GM18519 (cell line): ENCODE measurements around the gene RBBP9.
"Not testable (repeated sequence)": the region's sequence is repeated elsewhere in the genome, so short reads cannot be mapped to it uniquely, and the experiment has no call there.

ENCODE experiments used
- ATAC-seq: cut with Tn5 transposase; IDR thresholded peaks from one replicate; pipeline ENCODE4 v1.9.1; 2021; ENCODE audit warnings: mild to moderate bottlenecking, moderate library complexity; ENCODE audit not compliant: unreplicated experiment, low FRiP score

Gene RBBP9

GRCh38 chr20:18506744-18507143 is 9.7 kb upstream of the RBBP9 start:
- no peak for ATAC-seq

- ATAC-seq, result no peak
These were observed 7.5 kb upstream of the RBBP9 start for GRCh38 chr20:18504479-18505060.

- not testable (repeated sequence) for ATAC-seq
These were observed 4.6 kb upstream of the RBBP9 start for GRCh38 chr20:18501672-18502071.

- ATAC-seq, result no peak
These were observed 578 bp upstream of the RBBP9 start for GRCh38 chr20:18497603-18498002.

- no peak for ATAC-seq
These were observed 983 bp downstream of the RBBP9 start for GRCh38 chr20:18496042-18496441.

GRCh38 chr20:18488301-18488700 is 8.7 kb downstream of the RBBP9 start:
- no peak for ATAC-seq

GRCh38 chr20:18481596-18481995 is 15.4 kb downstream of the RBBP9 start:
- ATAC-seq, result no peak

GRCh38 chr20:18477821-18478220 is 19.2 kb downstream of the RBBP9 start:
- no peak for ATAC-seq

GRCh38 chr20:18477218-18477617 is 19.8 kb downstream of the RBBP9 start:
- no peak for ATAC-seq

- ATAC-seq, result peak; percentile 94
These were observed 29.9 kb downstream of the RBBP9 start, which contains the start of the genes DZANK1 and POLR3F for GRCh38 chr20:18466894-18467730. DZANK1 (minus strand) TSS chr20:18467030; CDS start chr20:18465358, 1,672 bp downstream. POLR3F (plus strand) TSS chr20:18467390; CDS start chr20:18467507, 117 bp downstream.

GRCh38 chr20:18466574-18466893 is 30.5 kb downstream of the RBBP9 start:
- ATAC-seq, result no peak

- no peak for ATAC-seq
These were observed 31.4 kb downstream of the RBBP9 start for GRCh38 chr20:18465536-18466200.

GRCh38 chr20:18456600-18456999 is 40.4 kb downstream of the RBBP9 start:
- ATAC-seq, result no peak

- ATAC-seq, result no peak
These were observed 53.1 kb downstream of the RBBP9 start for GRCh38 chr20:18443886-18444285.

- no peak for ATAC-seq
These were observed 56.6 kb downstream of the RBBP9 start for GRCh38 chr20:18440403-18440802.

- ATAC-seq, result no peak
These were observed 60.2 kb downstream of the RBBP9 start for GRCh38 chr20:18436847-18437246.
